Liver (tissue), 9 donors: ENCODE results near the gene MEIOB. TPM values are rescaled to one million over a fixed set of nuclear protein-coding genes. Genes with fewer than 3 reads are reported as not detected.

ENCODE experiments used
- DNase-seq: peaks from one replicate; pipeline ENCODE4 v3.0.0-alpha.2; 2017; ENCODE audit warnings: low spot score
- H3K27ac ChIP-seq, 2 donors: one replicate each; pipeline ENCODE4 v1.7.0; 2013; ENCODE audit warnings: inconsistent platforms in 2 of 2, low read length in 2 of 2, control low read depth in 1 of 2, low read depth in 1 of 2, mild to moderate bottlenecking in 1 of 2
- H3K27me3 ChIP-seq, 4 donors: one replicate each; pipeline versions ENCODE4 v1.6.1 to v1.7.0; 2013; ENCODE audit warnings: low read length in 3 of 4, inconsistent platforms in 1 of 4, mild to moderate bottlenecking in 1 of 4, moderate library complexity in 1 of 4; ENCODE audit not compliant: control insufficient read depth in 4 of 4, insufficient read depth in 4 of 4
- H3K36me3 ChIP-seq, 4 donors: one replicate each; pipeline versions ENCODE4 v1.6.1 to v1.7.0; 2013; ENCODE audit warnings: low read length in 3 of 4, mild to moderate bottlenecking in 3 of 4, low read depth in 1 of 4, moderate library complexity in 1 of 4; ENCODE audit not compliant: control insufficient read depth in 4 of 4, insufficient read depth in 3 of 4
- H3K4me1 ChIP-seq, 4 donors: one replicate each; pipeline versions ENCODE4 v1.6.1 to v1.7.0; 2013; ENCODE audit warnings: low read length in 3 of 4, mild to moderate bottlenecking in 3 of 4, moderate library complexity in 1 of 4; ENCODE audit not compliant: control insufficient read depth in 4 of 4, insufficient read depth in 4 of 4
- H3K4me3 ChIP-seq, 3 donors: one replicate each; pipeline versions ENCODE4 v1.6.1 to v1.7.0; 2013; ENCODE audit warnings: low read length in 3 of 3, control low read depth in 1 of 3, low read depth in 1 of 3, mild to moderate bottlenecking in 1 of 3
- H3K9ac ChIP-seq, 2 donors: one replicate each; pipeline ENCODE4 v1.7.0; 2013; ENCODE audit warnings: low read length in 2 of 2, mild to moderate bottlenecking in 2 of 2, moderate library complexity in 2 of 2, control low read depth in 1 of 2, low read depth in 1 of 2
- H3K9me3 ChIP-seq, 4 donors: one replicate each; pipeline versions ENCODE4 v1.6.1 to v1.7.0; 2013; ENCODE audit warnings: low read length in 3 of 4; ENCODE audit not compliant: control insufficient read depth in 4 of 4
- CTCF ChIP-seq: fragments of 150-350 bp; IDR thresholded peaks from 2 replicates; pipeline ENCODE4 v1.5.1; 2017; ENCODE audit warnings: improper control_type of control experiment, low read depth, low read length; ENCODE audit not compliant: missing input control
- EGR1 ChIP-seq, 2 donors: IDR thresholded peaks; 2 replicates each; pipeline ENCODE4 v1.6.1; 2016 to 2018; ENCODE audit warnings: antibody characterized with exemption in 2 of 2, low read depth in 2 of 2
- FOXA1 ChIP-seq: IDR thresholded peaks from 2 replicates; pipeline ENCODE4 v1.6.1; 2016; ENCODE audit warnings: antibody characterized with exemption
- HNF4A ChIP-seq, 2 donors: conservative IDR thresholded peaks; 2 replicates each; pipeline ENCODE4 v1.6.1; 2016; ENCODE audit warnings: antibody characterized with exemption in 2 of 2, mild to moderate bottlenecking in 2 of 2
- HNF4G ChIP-seq: IDR thresholded peaks from 2 replicates; pipeline ENCODE4 v1.6.1; 2016; ENCODE audit warnings: antibody characterized with exemption
- JUND ChIP-seq, 2 donors: IDR thresholded peaks; 2 replicates each; pipeline ENCODE4 v1.6.1; 2016; ENCODE audit warnings: antibody characterized with exemption in 2 of 2
- NR2F2 ChIP-seq: IDR thresholded peaks from 2 replicates; pipeline ENCODE4 v1.6.1; 2016; ENCODE audit warnings: antibody characterized with exemption
- YY1 ChIP-seq: IDR thresholded peaks from 2 replicates; pipeline ENCODE4 v1.6.1; 2016; ENCODE audit warnings: antibody characterized with exemption, mild to moderate bottlenecking
- WGBS: extraction: QIAGEN DNeasy Blood & Tissue Kit; methylation state at CpG from one replicate; pipeline ENCODE4 v1.1.7; 2013; 5-methylcytosine and 5-hydroxymethylcytosine counted together
- polyA plus RNA-seq, 2 donors: library from polyadenylated mRNA; stranded (reverse) in 1 of 2; unstranded in 1 of 2; fragments of 200-250 nt in 1 of 2; fragments of >200 nt in 1 of 2; fragmentation: Nextera tagmentation in 1 of 2; extraction: Ambion mirVana in 1 of 2; gene quantifications; one replicate each; pipeline versions ENCODE4 v1.2.1 to v1.2.3, GENCODE V29; 2013 to 2015
- total RNA-seq, 2 donors: library from RNA; depleted of rRNA; stranded (reverse); fragments of >200 nt; gene quantifications; one replicate each; pipeline ENCODE4 v1.2.3, GENCODE V29; 2014
- TF ChIP-seq, protein P1 (sequence below): IDR thresholded peaks from 2 replicates; pipeline ENCODE4 v1.6.1; 2016; ENCODE audit warnings: antibody characterized with exemption, mild to moderate bottlenecking
- TF ChIP-seq, protein P2 (sequence below): IDR thresholded peaks from 2 replicates; pipeline ENCODE4 v1.6.1; 2016; ENCODE audit warnings: antibody characterized with exemption
- TF ChIP-seq, protein P3 (sequence below): IDR thresholded peaks from 2 replicates; pipeline ENCODE4 v1.6.1; 2016; ENCODE audit warnings: antibody characterized with exemption
- TF ChIP-seq, protein P4 (sequence below): IDR thresholded peaks from 2 replicates; pipeline ENCODE4 v1.6.1; 2016; ENCODE audit warnings: antibody characterized with exemption
- donor health status: healthy.
- donor health status: healthy.
- donor health status: healthy.
- donor health status: healthy.
- donor health status: healthy.

Gene MEIOB
- total and polyA plus RNA-seq, 4 donors = 0.33 to 2.2 TPM; not detected in 2

DNA sequence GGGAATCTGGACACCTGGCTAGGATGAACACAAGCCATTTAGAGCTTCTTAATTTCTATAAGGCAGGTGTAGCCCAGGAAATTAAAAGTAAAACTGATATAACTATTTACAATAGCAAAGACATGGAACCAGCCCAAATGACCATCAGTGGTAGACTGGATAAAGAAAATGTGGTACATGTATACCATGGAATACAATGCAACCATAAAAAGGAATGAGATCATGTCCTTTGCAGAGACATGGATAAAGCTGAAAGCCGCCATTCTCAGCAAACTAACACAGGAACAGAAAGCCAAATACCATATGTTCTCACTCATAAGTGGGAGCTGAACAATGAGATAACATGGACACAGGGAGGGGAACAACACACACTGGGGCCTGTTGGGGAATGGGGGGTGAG, 25.5 kb downstream of the MEIOB start:
- H3K9ac ChIP-seq = no peak overlapping the region
- no peaks in the 10 kb centered on the region for H3K4me1 ChIP-seq
- no peak for DNase-seq
- no peaks in the 10 kb centered on the region for H3K9me3 ChIP-seq
- WGBS = 87% methylated on average over 1 of the region's 1 CpG
- H3K27ac ChIP-seq = no peak overlapping the region
- H3K4me3 ChIP-seq = no peak overlapping the region
- H3K36me3 ChIP-seq = no peaks in the 10 kb centered on the region
- H3K27me3 ChIP-seq = no peaks in the 10 kb centered on the region
- TF ChIP-seq, protein P1, sequence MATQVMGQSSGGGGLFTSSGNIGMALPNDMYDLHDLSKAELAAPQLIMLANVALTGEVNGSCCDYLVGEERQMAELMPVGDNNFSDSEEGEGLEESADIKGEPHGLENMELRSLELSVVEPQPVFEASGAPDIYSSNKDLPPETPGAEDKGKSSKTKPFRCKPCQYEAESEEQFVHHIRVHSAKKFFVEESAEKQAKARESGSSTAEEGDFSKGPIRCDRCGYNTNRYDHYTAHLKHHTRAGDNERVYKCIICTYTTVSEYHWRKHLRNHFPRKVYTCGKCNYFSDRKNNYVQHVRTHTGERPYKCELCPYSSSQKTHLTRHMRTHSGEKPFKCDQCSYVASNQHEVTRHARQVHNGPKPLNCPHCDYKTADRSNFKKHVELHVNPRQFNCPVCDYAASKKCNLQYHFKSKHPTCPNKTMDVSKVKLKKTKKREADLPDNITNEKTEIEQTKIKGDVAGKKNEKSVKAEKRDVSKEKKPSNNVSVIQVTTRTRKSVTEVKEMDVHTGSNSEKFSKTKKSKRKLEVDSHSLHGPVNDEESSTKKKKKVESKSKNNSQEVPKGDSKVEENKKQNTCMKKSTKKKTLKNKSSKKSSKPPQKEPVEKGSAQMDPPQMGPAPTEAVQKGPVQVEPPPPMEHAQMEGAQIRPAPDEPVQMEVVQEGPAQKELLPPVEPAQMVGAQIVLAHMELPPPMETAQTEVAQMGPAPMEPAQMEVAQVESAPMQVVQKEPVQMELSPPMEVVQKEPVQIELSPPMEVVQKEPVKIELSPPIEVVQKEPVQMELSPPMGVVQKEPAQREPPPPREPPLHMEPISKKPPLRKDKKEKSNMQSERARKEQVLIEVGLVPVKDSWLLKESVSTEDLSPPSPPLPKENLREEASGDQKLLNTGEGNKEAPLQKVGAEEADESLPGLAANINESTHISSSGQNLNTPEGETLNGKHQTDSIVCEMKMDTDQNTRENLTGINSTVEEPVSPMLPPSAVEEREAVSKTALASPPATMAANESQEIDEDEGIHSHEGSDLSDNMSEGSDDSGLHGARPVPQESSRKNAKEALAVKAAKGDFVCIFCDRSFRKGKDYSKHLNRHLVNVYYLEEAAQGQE = no peak
- TF ChIP-seq, protein P2, sequence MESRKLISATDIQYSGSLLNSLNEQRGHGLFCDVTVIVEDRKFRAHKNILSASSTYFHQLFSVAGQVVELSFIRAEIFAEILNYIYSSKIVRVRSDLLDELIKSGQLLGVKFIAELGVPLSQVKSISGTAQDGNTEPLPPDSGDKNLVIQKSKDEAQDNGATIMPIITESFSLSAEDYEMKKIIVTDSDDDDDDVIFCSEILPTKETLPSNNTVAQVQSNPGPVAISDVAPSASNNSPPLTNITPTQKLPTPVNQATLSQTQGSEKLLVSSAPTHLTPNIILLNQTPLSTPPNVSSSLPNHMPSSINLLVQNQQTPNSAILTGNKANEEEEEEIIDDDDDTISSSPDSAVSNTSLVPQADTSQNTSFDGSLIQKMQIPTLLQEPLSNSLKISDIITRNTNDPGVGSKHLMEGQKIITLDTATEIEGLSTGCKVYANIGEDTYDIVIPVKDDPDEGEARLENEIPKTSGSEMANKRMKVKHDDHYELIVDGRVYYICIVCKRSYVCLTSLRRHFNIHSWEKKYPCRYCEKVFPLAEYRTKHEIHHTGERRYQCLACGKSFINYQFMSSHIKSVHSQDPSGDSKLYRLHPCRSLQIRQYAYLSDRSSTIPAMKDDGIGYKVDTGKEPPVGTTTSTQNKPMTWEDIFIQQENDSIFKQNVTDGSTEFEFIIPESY = no peak
- TF ChIP-seq, protein P3, sequence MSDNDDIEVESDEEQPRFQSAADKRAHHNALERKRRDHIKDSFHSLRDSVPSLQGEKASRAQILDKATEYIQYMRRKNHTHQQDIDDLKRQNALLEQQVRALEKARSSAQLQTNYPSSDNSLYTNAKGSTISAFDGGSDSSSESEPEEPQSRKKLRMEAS = no peak
- TF ChIP-seq JUND (IDR thresholded peaks at IDR 0.05) (no peak), FOXA1 (no peak), HNF4G (no peak), YY1 (no peak), CTCF (no peak), HNF4A (conservative IDR thresholded peaks at IDR 0.05) (no peak)
- TF ChIP-seq, protein P4, sequence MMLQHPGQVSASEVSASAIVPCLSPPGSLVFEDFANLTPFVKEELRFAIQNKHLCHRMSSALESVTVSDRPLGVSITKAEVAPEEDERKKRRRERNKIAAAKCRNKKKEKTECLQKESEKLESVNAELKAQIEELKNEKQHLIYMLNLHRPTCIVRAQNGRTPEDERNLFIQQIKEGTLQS = no peak

DNA sequence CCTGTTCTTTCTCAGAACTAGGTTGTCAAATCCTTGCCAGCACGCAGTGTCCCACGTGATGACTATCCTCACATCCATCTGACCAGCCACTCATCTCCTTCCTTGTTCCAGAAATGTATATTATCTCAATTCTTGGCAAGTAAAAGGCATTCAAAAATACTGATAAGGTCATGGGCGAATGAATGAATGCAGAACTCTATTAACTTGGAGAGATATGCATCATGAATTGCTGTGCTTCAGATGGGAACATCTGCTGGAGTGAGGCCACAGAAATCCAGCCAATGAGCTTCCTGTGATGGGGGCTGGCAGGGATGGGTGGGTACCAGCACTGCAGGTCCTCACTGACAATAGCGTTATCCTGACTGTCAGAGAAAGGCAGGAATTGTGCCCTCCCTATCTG, 26.0 kb downstream of the MEIOB start:
- no peaks in the 10 kb centered on the region for H3K9me3 ChIP-seq
- H3K27ac ChIP-seq = no peak overlapping the region
- no peaks in the 10 kb centered on the region for H3K27me3 ChIP-seq
- H3K9ac ChIP-seq = no peak overlapping the region
- 79% methylated on average over 4 of the region's 4 CpGs for WGBS
- H3K4me1 ChIP-seq = no peaks in the 10 kb centered on the region
- no peak for TF ChIP-seq CTCF
- no peak for TF ChIP-seq NR2F2
- TF ChIP-seq YY1 = no peak
- no peak for TF ChIP-seq JUND (IDR thresholded peaks at IDR 0.05)
- TF ChIP-seq, protein P2 = no peak
- no peak for TF ChIP-seq EGR1 (IDR thresholded peaks at IDR 0.05; ENCODE audit: low read depth in 2 of 2)
- TF ChIP-seq HNF4G = no peak
- DNase-seq = no peak
- no peak overlapping the region for H3K4me3 ChIP-seq
- no peaks in the 10 kb centered on the region for H3K36me3 ChIP-seq
